ENCODE results near the gene VSIG1.

- TF ChIP-seq POLR2A (IDR thresholded peaks at IDR 0.05; ENCODE audit: low read length) (no peak), GATA1 (IDR thresholded peaks at IDR 0.05; ENCODE audit: low read depth, low read length) (no peak)
These were observed 25.4 kb upstream of the VSIG1 start for GRCh38 chrX:108019382-108019875.

All from erythroblast (primary cell).